GM10248 (cell line): Measurements from ENCODE around the gene TERB1.

Experiments
- CTCF ChIA-PET: fragments of 300-600 bp; sonication (Branson Sonifier 250); formaldehyde crosslinking; extraction: SDS; loops from one replicate; lab custom pipeline; 2021; ENCODE audit warnings: antibody characterized with exemption; lab: Yijun Ruan, JAX
- POLR2A ChIA-PET: fragments of 350-650 bp; sonication (Branson Sonifier 250); formaldehyde crosslinking; extraction: SDS; loops from one replicate; lab custom pipeline; 2020; ENCODE audit warnings: antibody characterized with exemption; lab: Yijun Ruan, JAX
- DNase-seq: peaks from one replicate; pipeline ENCODE4 v3.0.0; 2012; ENCODE audit errors: extremely low spot score
- TF ChIP-seq, protein P1 (sequence below): IDR thresholded peaks from 2 replicates; pipeline ENCODE4 v1.5.1; 2012; ENCODE audit warnings: mild to moderate bottlenecking, low read depth; ENCODE audit errors: extremely low read depth, missing control alignments, control extremely low read depth

TERB1 gene

DNA sequence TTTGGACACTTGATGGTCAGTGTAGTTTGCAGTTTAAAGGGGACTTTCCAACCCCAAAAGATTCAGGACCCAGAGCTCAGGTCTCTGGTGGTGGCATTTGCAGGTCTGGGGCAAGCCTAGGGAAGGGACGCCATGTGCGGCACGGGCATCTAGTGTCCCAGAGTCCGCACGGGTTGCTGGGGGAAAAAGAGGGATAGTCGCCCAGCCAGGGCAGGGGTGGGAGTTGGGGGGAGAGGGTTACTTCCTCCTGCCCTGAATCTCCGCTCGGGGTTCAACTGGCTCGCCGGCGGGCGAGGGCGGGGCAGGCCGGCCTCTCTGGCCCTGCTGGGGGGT is 42.6 kb upstream of the TERB1 start:
- POLR2A ChIA-PET: no interaction called here

DNA sequence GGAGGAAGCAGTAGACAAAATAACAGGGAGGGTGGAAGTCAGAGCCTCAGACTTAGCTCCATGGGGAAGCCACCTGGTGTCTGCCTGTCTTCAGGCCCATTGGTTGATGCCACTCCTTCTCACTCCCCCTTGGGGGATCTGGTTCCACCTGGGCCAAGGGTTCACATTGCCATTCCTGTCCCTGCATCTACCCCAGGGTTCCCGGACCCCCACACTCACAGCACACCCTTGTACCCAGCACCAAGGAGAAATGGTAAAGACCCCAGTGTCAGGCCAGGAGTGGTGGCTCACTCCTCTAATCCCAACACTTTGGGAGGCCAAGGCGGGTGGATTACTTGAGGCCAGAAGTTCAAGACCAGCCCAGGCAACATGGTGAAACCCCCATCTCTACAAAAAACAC is 41.8 kb upstream of the TERB1 start:
- TF ChIP-seq, protein P1, sequence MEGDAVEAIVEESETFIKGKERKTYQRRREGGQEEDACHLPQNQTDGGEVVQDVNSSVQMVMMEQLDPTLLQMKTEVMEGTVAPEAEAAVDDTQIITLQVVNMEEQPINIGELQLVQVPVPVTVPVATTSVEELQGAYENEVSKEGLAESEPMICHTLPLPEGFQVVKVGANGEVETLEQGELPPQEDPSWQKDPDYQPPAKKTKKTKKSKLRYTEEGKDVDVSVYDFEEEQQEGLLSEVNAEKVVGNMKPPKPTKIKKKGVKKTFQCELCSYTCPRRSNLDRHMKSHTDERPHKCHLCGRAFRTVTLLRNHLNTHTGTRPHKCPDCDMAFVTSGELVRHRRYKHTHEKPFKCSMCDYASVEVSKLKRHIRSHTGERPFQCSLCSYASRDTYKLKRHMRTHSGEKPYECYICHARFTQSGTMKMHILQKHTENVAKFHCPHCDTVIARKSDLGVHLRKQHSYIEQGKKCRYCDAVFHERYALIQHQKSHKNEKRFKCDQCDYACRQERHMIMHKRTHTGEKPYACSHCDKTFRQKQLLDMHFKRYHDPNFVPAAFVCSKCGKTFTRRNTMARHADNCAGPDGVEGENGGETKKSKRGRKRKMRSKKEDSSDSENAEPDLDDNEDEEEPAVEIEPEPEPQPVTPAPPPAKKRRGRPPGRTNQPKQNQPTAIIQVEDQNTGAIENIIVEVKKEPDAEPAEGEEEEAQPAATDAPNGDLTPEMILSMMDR: no peak
- ChIA-PET POLR2A (no interaction called here), CTCF (interaction anchor here (1.0 to 16.2 kb wide), 5 partner anchors 13 to 30 kb away, joined by 3 to 176 read pairs (median 4); partner anchors contain the start of gene NAE1)
- DNase-seq: no peak

More for the DNA sequence above, 42.6 kb upstream of the TERB1 start:
- DNase-seq: no peak
- TF ChIP-seq, protein P1: no peak
- CTCF ChIA-PET: interaction anchor here (1.0 to 16.2 kb wide), 5 partner anchors 14 to 29 kb away, joined by 3 to 176 read pairs (median 4); partner anchors contain the start of gene NAE1

- POLR2A ChIA-PET: no interaction called here
- CTCF ChIA-PET: interaction anchor here (1.1 to 16.2 kb wide), 5 partner anchors 13 to 105 kb away, joined by 3 to 176 read pairs (median 4); partner anchors contain the start of gene NAE1
- DNase-seq: no peak
- TF ChIP-seq, protein P1: no peak
Observed at GRCh38 chr16:66842765-66843164, 41.4 kb upstream of the TERB1 start.

DNA sequence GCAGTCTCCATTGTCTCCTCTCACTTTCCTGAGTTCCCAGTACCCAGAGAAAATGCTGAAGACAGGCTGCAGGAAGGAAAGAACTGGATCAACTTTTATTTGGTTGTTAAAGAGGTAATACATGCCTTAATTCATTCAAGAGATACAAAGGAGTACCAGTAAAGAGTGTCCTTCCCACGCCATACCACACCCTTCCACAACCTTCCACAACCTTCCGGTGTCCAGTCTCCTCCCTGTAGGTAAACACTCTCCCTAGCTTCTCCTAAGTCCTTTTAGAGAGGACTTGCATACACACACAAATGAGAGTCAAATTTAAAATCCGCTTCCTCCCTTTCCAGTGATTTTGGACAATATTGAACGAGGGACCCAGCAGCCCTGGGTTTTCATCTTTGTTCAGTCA is 40.0 kb upstream of the TERB1 start:
- CTCF ChIA-PET: interaction anchor here (1.0 to 8.2 kb wide), 4 partner anchors 11 to 27 kb away, joined by 3 to 68 read pairs (median 8); partner anchors contain the start of gene NAE1
- TF ChIP-seq, protein P1: no peak
- DNase-seq: no peak
- POLR2A ChIA-PET: no interaction called here

GRCh38 chr16:66840883-66841282 is 39.5 kb upstream of the TERB1 start:
- ChIA-PET CTCF (interaction anchor here (3.3 to 8.2 kb wide), 2 partner anchors 11 to 28 kb away, joined by 11 to 68 read pairs; partner anchors contain the start of gene NAE1), POLR2A (no interaction called here)
- TF ChIP-seq, protein P1: no peak
- DNase-seq: no peak

GRCh38 chr16:66834746-66835145 is 33.4 kb upstream of the TERB1 start:
- CTCF ChIA-PET: interaction anchor here (0.8 to 3.4 kb wide), 2 partner anchors 14 to 33 kb away, joined by 3 to 16 read pairs; no protein-coding TSS in a partner anchor
- TF ChIP-seq, protein P1: no peak
- no peak for DNase-seq
- POLR2A ChIA-PET: no interaction called here
